Astrocyte of the hippocampus (primary cell): ENCODE results near the gene C2CD2.

Experiments
- DNase-seq: peaks from one replicate; pipeline ENCODE4 v3.0.0; 2011; ENCODE audit warnings: low read depth, low spot score

C2CD2 gene

GRCh38 chr21:41847066-41847804 lies 106.6 kb downstream of the C2CD2 start:
- no peak for DNase-seq

GRCh38 chr21:41846536-41846935 lies 107.3 kb downstream of the C2CD2 start:
- no peak for DNase-seq

DNA sequence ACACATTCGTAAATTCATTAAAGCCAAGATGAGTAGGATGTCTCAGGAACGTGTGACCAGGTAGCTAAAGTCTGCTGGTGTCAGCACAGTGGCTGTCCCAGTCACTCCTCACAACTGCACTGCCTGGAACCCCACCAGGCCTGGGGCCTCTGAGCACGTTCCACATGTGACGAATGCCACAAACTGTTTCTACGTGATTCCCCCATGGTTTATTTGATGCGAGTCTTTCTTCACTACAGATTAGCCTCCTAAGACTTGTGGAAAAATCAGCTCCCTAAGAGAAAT lies 107.8 kb downstream of the C2CD2 start:
- no peak for DNase-seq

GRCh38 chr21:41845310-41846032 lies 108.3 kb downstream of the C2CD2 start:
- no peak for DNase-seq

DNA sequence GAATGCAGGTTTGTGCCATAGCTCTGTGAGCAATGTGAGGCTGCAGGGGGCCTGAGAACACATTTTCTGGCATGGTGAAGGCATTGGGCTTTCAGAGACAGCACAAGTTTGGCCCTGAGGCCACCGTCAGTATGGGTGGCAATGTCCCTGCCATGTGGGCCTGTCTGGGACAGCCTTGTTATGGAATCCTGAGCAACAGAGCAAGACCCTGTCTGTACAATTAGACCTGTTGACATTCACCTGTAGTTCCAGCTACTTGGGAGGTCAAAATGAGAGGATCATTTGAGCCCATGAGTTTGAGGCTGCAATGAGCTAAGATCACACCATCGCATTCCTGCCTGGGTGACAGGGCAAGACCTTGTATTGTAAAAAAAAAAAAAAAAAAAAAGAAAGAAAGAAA lies 110.2 kb downstream of the C2CD2 start:
- DNase-seq = no peak

DNA sequence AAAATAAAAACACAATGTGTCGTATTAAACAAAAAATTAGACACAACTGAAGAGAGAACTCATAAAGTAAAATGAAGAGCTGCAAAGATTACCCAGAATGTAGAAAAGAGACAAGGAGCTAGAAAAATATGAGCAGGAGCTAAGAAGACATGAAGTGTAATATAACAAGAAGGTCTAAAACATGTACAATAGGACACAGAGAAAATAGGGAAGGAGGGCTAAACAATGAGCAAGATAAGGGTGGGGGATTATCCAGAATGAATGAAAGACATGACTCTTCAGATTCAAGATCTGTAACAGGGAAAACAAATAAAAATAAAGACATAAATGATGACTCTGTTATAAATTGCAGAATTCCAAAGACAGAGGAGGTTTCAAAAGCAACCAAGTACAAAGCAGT lies 112.9 kb downstream of the C2CD2 start:
- DNase-seq = no peak

DNA sequence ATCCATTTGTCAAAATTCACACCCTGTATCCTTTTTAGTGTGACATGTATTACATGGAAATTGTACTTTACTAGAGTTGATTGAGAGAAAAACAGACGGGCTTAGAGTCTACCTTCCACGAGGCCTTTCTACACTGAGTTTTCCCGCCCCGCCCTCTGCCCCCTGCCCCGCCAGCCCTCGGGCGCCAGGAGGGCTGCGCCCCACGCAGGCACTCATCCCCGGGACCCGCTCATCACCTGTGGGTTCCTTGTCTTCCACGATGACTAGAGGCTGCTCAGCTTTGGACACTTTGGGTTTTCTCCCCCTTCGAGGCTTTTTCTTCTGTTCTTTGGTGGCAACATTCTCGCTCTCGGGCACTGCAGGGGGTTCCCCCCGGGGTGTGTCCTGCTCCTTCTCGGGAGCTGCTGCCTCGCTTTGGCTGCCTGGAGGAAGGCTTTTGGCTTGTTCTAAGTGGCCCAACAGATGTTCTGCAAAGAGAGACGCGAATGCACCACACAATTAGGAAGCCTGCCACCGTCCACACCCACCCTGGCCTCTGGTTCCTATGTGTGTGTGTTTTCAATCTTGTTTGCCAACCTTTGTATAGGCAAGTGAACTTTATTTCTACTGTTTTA lies 114.3 kb downstream of the C2CD2 start:
- DNase-seq = no peak

DNA sequence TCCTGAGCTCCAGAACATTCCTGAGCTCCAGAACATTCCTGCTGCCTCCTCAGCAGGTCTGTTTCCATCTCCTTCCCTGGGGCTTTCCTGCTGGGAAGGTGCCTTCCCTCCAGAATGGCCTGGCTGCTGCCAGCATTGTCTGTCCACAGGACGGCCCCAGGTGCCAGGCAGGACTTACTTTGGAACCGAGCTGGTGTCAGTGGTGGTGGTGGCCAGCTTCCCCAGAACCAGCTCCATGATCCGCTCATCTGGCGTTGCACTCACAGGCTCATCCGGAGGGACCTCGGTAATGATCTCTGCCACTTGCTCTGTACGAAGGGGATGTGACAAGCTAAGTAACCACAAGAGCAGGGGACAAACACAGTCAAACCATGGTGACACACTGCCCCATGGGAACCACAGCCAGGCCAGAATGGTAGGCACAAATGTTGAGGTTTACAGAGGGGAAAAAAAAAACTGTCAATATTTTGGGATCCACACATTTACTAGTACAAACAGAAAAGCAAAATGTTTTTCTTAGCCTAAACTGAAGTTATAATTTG lies 116.0 kb downstream of the C2CD2 start:
- no peak for DNase-seq

DNA sequence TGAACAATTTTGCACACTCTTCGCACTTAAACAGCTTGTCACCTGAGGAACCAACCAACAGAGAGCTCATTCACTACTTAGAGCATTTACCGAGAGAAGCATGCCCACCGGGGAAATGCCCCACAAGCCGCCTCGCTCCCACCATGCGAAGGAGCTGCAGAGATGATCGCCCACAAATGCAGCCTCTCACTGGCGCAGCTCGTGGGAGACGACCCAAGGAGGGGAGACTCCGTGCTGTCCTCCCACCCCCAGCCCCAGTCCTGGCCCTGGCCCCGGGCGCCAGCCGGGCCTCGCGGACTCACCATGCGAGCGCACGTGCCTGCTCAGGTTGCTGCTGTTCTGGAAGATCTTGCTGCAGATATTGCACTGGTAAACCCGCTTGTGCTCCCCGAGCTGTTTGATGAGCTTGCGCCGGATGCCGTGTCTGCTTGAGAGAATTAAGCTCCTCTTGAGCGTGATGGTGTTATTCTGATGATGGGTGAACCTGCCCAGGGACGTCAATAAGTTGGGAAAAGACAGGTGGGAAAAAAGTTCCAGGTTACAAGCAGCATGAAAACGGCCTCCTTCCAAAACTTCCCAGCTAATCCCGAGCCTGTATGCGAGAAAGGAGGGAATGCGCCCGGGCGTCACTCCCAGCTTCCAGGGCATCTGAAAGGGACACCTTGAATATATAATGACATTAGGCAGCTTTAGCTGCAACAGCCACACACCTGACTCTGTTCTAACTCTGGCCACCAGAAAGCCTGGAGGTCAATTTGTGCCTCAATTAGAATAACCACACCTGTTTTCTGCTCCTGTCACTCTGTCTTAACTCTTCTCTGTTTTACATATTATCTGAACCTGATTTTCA lies 117.4 kb downstream of the C2CD2 start:
- DNase-seq = no peak

GRCh38 chr21:41835711-41836154 lies 118.1 kb downstream of the C2CD2 start:
- no peak for DNase-seq
